K562 (cell line): ENCODE data around the gene CT45A3. TPM values are rescaled to one million over a fixed set of nuclear protein-coding genes. Genes with fewer than 3 reads are reported as not detected.
A peak's percentile ranks its signal among the peaks of the same experiment; 100 is the strongest.
"Not testable (repeated sequence)": the region's sequence is repeated elsewhere in the genome, so short reads cannot be mapped to it uniquely, and the experiment has no call there.

ENCODE experiments used
- ATAC-seq: fragments of 200-7000 bp; cut with Tn5 transposase; 3 replicates; pipeline ENCODE4 v1.9.1; 2020; ENCODE audit warnings: moderate library complexity
- BruUV-seq: library from RNA; stranded (reverse); fragments of 400-500 nt; replicated peaks from 2 replicates; lab custom pipeline; 2021; lab: Mats Ljungman, UMichigan
- CTCF ChIA-PET: fragments of 300-600 bp; formaldehyde crosslinking; extraction: SDS; loops from one replicate; lab custom pipeline; 2021; ENCODE audit warnings: low intra/inter-chr PET ratio; lab: Yijun Ruan, JAX
- POLR2A ChIA-PET: fragments of 300-600, 350-650 bp; sonication (Branson Sonifier 250); formaldehyde crosslinking; extraction: SDS; loops from one replicate; lab custom pipeline; 2021; ENCODE audit warnings: antibody characterized with exemption, inconsistent platforms; lab: Yijun Ruan, JAX
- DNase-seq, 4 experiments: peaks; one replicate each; pipeline versions ENCODE4 v3.0.0 to v3.0.0-alpha.2; 2011 to 2018; ENCODE audit warnings: low spot score in 3 of 4, mixed read lengths in 3 of 4; ENCODE audit errors: extremely low read depth in 1 of 4
- FAIRE-seq: peaks from 2 replicates; lab custom pipeline; 2011; peaks lifted over from hg19 to GRCh38; lab: Jason Lieb, UNC
- H2AFZ ChIP-seq: 2 replicates; pipeline ENCODE4 v1.6.0; 2011; ENCODE audit warnings: low read depth, low read length, control low read depth, inconsistent platforms
- H3K27ac ChIP-seq: fragments of 200-600 bp; 3 replicates; pipeline ENCODE4 v1.8.0; 2011; ENCODE audit warnings: low read depth, mild to moderate bottlenecking, control low read depth, inconsistent platforms, low read length, moderate library complexity, mixed read lengths; ENCODE audit errors: extremely low read depth
- H3K27me3 ChIP-seq, 2 experiments: fragments of 300-600 bp in 1 of 2; 2 replicates in 1 of 2; 3 replicates in 1 of 2; pipeline versions ENCODE4 v1.6.0 to v1.8.0; 2011; ENCODE audit warnings: inconsistent platforms in 2 of 2, low read length in 2 of 2, mild to moderate bottlenecking in 1 of 2, mixed read lengths in 1 of 2, moderate library complexity in 1 of 2; ENCODE audit not compliant: control insufficient read depth in 2 of 2, insufficient read depth in 2 of 2
- H3K36me3 ChIP-seq: fragments of 300-600 bp; 3 replicates; pipeline ENCODE4 v1.8.0; 2011; ENCODE audit warnings: mild to moderate bottlenecking, low read length, inconsistent platforms; ENCODE audit not compliant: control insufficient read depth, insufficient read depth
- H3K4me1 ChIP-seq, 2 experiments: fragments of 200-600 bp in 1 of 2; replicated peaks in 1 of 2; 2 replicates in 1 of 2; 3 replicates in 1 of 2; pipeline versions ENCODE4 v1.5.1 to v1.8.0; 2011; ENCODE audit warnings: inconsistent platforms in 2 of 2, low read length in 2 of 2, mild to moderate bottlenecking in 1 of 2, mixed read lengths in 1 of 2, moderate library complexity in 1 of 2; ENCODE audit not compliant: control insufficient read depth in 2 of 2, insufficient read depth in 2 of 2
- H3K4me2 ChIP-seq: 2 replicates; pipeline ENCODE4 v1.6.1; 2011; ENCODE audit warnings: low read length, control low read depth, inconsistent platforms, mixed read lengths; ENCODE audit not compliant: insufficient read depth
- H3K4me3 ChIP-seq: fragments of 200-600 bp; sonication (generic), shearing (Covaris generic); 2 replicates; pipeline ENCODE4 v1.5.1; 2016; ENCODE audit warnings: control low read depth, inconsistent platforms
- H3K79me2 ChIP-seq: fragments of 200-600 bp; 3 replicates; pipeline ENCODE4 v1.8.0; 2011; ENCODE audit warnings: low read length, inconsistent platforms; ENCODE audit not compliant: control insufficient read depth, insufficient read depth
- H3K9ac ChIP-seq, 2 experiments: 2 replicates each; pipeline versions ENCODE4 v1.6.0 to v1.6.1; 2011; ENCODE audit warnings: low read depth in 2 of 2, low read length in 2 of 2, control low read depth in 1 of 2, inconsistent platforms in 1 of 2, mild to moderate bottlenecking in 1 of 2, mixed read lengths in 1 of 2; ENCODE audit not compliant: insufficient read depth in 1 of 2
- H3K9me1 ChIP-seq: one replicate; pipeline ENCODE4 v1.6.0; 2011; ENCODE audit warnings: inconsistent platforms, mild to moderate bottlenecking, low read length, moderate library complexity; ENCODE audit not compliant: control insufficient read depth, insufficient read depth
- H3K9me3 ChIP-seq: replicated peaks from 2 replicates; pipeline ENCODE4 v1.5.1; 2011; ENCODE audit warnings: low read depth, low read length, inconsistent platforms; ENCODE audit not compliant: control insufficient read depth, insufficient read depth
- H4K20me1 ChIP-seq: replicated peaks from 2 replicates; pipeline ENCODE4 v1.6.1; 2011; ENCODE audit warnings: low read length, inconsistent platforms, mixed read lengths; ENCODE audit not compliant: control insufficient read depth, insufficient read depth
- EP400 ChIP-seq: fragments of 450-650 bp; IDR thresholded peaks from 2 replicates; pipeline ENCODE4 v1.6.1; 2017; ENCODE audit warnings: antibody characterized with exemption, mild to moderate bottlenecking, moderate library complexity
- FOXK2 ChIP-seq, 2 experiments: fragments of 450-650 bp; IDR thresholded peaks in 1 of 2; conservative IDR thresholded peaks in 1 of 2; 2 replicates each; pipeline ENCODE4 v1.6.1; 2016; ENCODE audit warnings: low read depth in 2 of 2, mild to moderate bottlenecking in 1 of 2
- LARP7 ChIP-seq: fragments of 450-650 bp; IDR thresholded peaks from 2 replicates; pipeline ENCODE4 v1.6.1; 2016
- NR2F6 ChIP-seq: fragments of 450-650 bp; formaldehyde crosslinking; IDR thresholded peaks from 2 replicates; pipeline ENCODE4 v1.4.0; 2020; ENCODE audit warnings: mild to moderate bottlenecking
- RBFOX2 ChIP-seq: fragments of 200-400 bp; formaldehyde crosslinking; IDR thresholded peaks from 2 replicates; pipeline ENCODE4 v1.6.1; 2017; ENCODE audit warnings: low read depth, mild to moderate bottlenecking, low read length, moderate library complexity
- RBM22 ChIP-seq: fragments of 200-400 bp; formaldehyde crosslinking; IDR thresholded peaks from 2 replicates; pipeline ENCODE4 v1.6.1; 2018; ENCODE audit warnings: low read length, low read depth; ENCODE audit not compliant: poor library complexity, severe bottlenecking
- SMAD3 ChIP-seq: fragments of 450-650 bp; formaldehyde crosslinking; conservative IDR thresholded peaks from 2 replicates; pipeline ENCODE4 v1.4.0; 2020; ENCODE audit warnings: mild to moderate bottlenecking
- TAF1 ChIP-seq: IDR thresholded peaks from 2 replicates; pipeline ENCODE4 v1.6.1; 2011; ENCODE audit warnings: mild to moderate bottlenecking, low read length, moderate library complexity; ENCODE audit not compliant: insufficient read depth, control insufficient read depth, severe bottlenecking; ENCODE audit errors: extremely low read depth
- ZNF76 ChIP-seq: fragments of 250-450 bp; sonication (Bioruptor Pico); IDR thresholded peaks from 2 replicates; pipeline ENCODE4 v1.4.0; 2020; ENCODE audit warnings: mild to moderate bottlenecking, moderate library complexity, borderline replicate concordance
- WGBS: fragments of 100-300 bp; shearing (Covaris generic); methylation state at CpG from one replicate; pipeline ENCODE4 v1.1.6; 2016; ENCODE audit warnings: low coverage, mixed read lengths; ENCODE audit not compliant: insufficient coverage; ENCODE audit errors: missing lambda C conversion rate; 5-methylcytosine and 5-hydroxymethylcytosine counted together
- in situ Hi-C: fragments of 300-500 bp; cut with MboI; formaldehyde crosslinking; loops from 4 replicates; pipeline ENCODE4 v1.15.0; 2018; ENCODE audit warnings: inconsistent platforms, mixed read lengths
- intact Hi-C: fragments of 100-400 bp; cut with micrococcal nuclease; formaldehyde crosslinking; loops from 2 replicates; pipeline ENCODE4 v1.14.2; 2022
- polyA plus RNA-seq, 8 experiments: library from polyadenylated mRNA; depleted of rRNA in 4 of 8; stranded (reverse) in 5 of 8; unstranded in 3 of 8; fragments of >200 nt; fragmentation: Nextera tagmentation in 2 of 8; fragmentation: Illumina TruSeq in 1 of 8; extraction: Ambion mirVana in 2 of 8; extraction: Trizol in 1 of 8; gene quantifications; 2 replicates each; pipeline versions ENCODE4 v1.2.1 to v1.2.3, GENCODE V29; 2011 to 2014; ENCODE audit warnings: inconsistent platforms in 1 of 8, missing spikeins in 1 of 8
- total RNA-seq, 7 experiments: library from RNA; depleted of rRNA in 6 of 7; stranded (reverse); fragments of >200 nt in 6 of 7; fragmentation: Illumina TruSeq in 2 of 7; extraction: Trizol in 2 of 7; gene quantifications; 2 replicates each; pipeline versions ENCODE4 v1.2.1 to v1.2.3, GENCODE V29; 2011 to 2021; ENCODE audit warnings: low replicate concordance in 1 of 7
- TF ChIP-seq, protein P1 (sequence below): IDR thresholded peaks from 2 replicates; pipeline ENCODE4 v1.6.1; 2012; ENCODE audit warnings: low read depth, low read length, improper control_type of control experiment, borderline replicate concordance

CT45A3 gene
- total and polyA plus RNA-seq, 9 of the 15 experiments (the other 6 are each of a cell fraction or from before 2014, with no cell fraction given), result 0.13 to 3.2 (median 0.84) TPM; not detected in 1

GRCh38 chrX:135744739-135745138 is 23.3 kb downstream of the CT45A3 start:
- CTCF ChIA-PET, H3K9me1 ChIP-seq, DNase-seq, H3K9ac ChIP-seq, H3K4me3 ChIP-seq, H3K4me1 ChIP-seq, H2AFZ ChIP-seq, POLR2A ChIA-PET, H3K27me3 ChIP-seq, H3K4me2 ChIP-seq, BruUV-seq, H4K20me1 ChIP-seq, H3K36me3 ChIP-seq, FAIRE-seq, ATAC-seq, H3K9me3 ChIP-seq, intact Hi-C loops, H3K27ac ChIP-seq: not testable (repeated sequence)
- peaks cover 16% of the 10 kb centered on the region; the same call in 2 of the 3 replicates for H3K79me2 ChIP-seq
- 71% methylated on average over 1 of the region's 4 CpGs for WGBS
- in situ Hi-C loops, result loop anchor here (25.0 kb wide), 1 partner anchor 193 kb away; no protein-coding TSS in a partner anchor

GRCh38 chrX:135741192-135741715 is 26.7 kb downstream of the CT45A3 start:
- FAIRE-seq, result no peak
- Histone ChIP-seq H3K36me3 (peaks cover 3% of the 10 kb centered on the region; the same call in 1 of the 3 replicates), H3K4me1 (no peaks in the 10 kb centered on the region; a peak in 1 of 5 replicates), H2AFZ (peak overlapping the region; percentile 85), H3K9ac (peak overlapping the region; percentile 40 to 74), H3K4me2 (peak overlapping the region; percentile 69), H3K9me3 (no peaks in the 10 kb centered on the region), H3K79me2 (peaks cover 16% of the 10 kb centered on the region; the same call in 2 of the 3 replicates), H4K20me1 (no peaks in the 10 kb centered on the region), H3K27me3 (no peaks in the 10 kb centered on the region), H3K27ac (peak overlapping the region; percentile 42; the same call in 2 of the 3 replicates), H3K4me3 (peak overlapping the region; percentile 40), H3K9me1 (no peaks in the 10 kb centered on the region)
- 18% methylated on average over 12 of the region's 23 CpGs for WGBS
- peak; percentile 64 for ATAC-seq
- no peak for TF ChIP-seq RBM22
- no peak for TF ChIP-seq SMAD3 (CRISPR knock-in tag)
- peak; percentile 26; the same call in 1 of the 2 replicates for TF ChIP-seq RBFOX2
- TF ChIP-seq ZNF76 (CRISPR knock-in tag), result no peak
- peak; percentile 9 for TF ChIP-seq TAF1
- TF ChIP-seq NR2F6, result no peak
- no peak for TF ChIP-seq LARP7
- TF ChIP-seq EP400, result 0 out of 2 replicates have a peak, but pooled peaks have one; percentile 8
- TF ChIP-seq, protein P1, sequence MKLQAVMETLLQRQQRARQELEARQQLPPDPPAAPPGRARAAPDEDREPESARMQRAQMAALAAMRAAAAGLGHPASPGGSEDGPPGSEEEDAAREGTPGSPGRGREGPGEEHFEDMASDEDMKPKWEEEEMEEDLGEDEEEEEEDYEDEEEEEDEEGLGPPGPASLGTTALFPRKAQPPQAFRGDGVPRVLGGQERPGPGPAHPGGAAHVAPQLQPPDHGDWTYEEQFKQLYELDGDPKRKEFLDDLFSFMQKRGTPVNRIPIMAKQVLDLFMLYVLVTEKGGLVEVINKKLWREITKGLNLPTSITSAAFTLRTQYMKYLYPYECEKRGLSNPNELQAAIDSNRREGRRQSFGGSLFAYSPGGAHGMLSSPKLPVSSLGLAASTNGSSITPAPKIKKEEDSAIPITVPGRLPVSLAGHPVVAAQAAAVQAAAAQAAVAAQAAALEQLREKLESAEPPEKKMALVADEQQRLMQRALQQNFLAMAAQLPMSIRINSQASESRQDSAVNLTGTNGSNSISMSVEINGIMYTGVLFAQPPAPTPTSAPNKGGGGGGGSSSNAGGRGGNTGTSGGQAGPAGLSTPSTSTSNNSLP, result no peak
- no peak for TF ChIP-seq FOXK2 (conservative IDR thresholded peaks at IDR 0.05 in 1 of 2, IDR thresholded peaks at IDR 0.05 in 1 of 2; ENCODE audit: low read depth in 2 of 2)
- intact Hi-C loops, result no loop called here
- in situ Hi-C loops, result loop anchor here (25.0 kb wide), 1 partner anchor 196 kb away; no protein-coding TSS in a partner anchor
- TSS peak; percentile 59 for BruUV-seq
- DNase-seq, result peak in 3 of 4 experiments; percentile 9 to 22 (median 13)
- ChIA-PET POLR2A (no interaction called here), CTCF (no interaction called here)
